ENCODE measurements around the gene TMEM272.

The TMEM272 gene

DNA sequence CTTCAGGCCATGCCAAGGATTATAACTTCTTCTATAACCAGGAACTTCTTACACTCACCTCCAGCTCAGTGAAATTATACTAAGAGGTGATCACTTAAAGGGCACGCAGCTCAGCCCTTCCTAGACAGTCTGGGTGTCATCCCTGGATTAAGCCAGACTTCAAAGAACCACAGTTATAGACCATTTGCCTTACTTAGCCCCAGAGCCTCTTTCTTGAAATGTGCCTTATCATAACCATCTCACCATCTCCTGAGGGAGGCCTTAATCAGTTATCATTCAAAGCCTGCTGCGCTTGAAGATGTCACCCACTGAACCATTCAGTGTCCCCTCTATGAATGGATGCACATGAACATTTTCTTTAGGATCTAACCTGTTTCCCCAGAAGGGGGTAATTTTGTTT, 30.9 kb downstream of the TMEM272 start:
- no peaks in the 10 kb centered on the region for H3K9me3 Mint-ChIP-seq
- no peak overlapping the region for H3K4me3 Mint-ChIP-seq
- TF ChIP-seq, protein P1, sequence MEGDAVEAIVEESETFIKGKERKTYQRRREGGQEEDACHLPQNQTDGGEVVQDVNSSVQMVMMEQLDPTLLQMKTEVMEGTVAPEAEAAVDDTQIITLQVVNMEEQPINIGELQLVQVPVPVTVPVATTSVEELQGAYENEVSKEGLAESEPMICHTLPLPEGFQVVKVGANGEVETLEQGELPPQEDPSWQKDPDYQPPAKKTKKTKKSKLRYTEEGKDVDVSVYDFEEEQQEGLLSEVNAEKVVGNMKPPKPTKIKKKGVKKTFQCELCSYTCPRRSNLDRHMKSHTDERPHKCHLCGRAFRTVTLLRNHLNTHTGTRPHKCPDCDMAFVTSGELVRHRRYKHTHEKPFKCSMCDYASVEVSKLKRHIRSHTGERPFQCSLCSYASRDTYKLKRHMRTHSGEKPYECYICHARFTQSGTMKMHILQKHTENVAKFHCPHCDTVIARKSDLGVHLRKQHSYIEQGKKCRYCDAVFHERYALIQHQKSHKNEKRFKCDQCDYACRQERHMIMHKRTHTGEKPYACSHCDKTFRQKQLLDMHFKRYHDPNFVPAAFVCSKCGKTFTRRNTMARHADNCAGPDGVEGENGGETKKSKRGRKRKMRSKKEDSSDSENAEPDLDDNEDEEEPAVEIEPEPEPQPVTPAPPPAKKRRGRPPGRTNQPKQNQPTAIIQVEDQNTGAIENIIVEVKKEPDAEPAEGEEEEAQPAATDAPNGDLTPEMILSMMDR (IDR thresholded peaks at IDR 0.05; ENCODE audit: unreplicated experiment in 3 of 3) = no peak
- H3K4me1 Mint-ChIP-seq = peaks cover 6% of the 10 kb centered on the region
- H3K36me3 Mint-ChIP-seq (ENCODE audit: low read depth) = no peaks in the 10 kb centered on the region
- peaks cover 17% of the 10 kb centered on the region for H3K27me3 Mint-ChIP-seq (ENCODE audit: low read depth)
- no peak overlapping the region for H3K27ac Mint-ChIP-seq

DNA sequence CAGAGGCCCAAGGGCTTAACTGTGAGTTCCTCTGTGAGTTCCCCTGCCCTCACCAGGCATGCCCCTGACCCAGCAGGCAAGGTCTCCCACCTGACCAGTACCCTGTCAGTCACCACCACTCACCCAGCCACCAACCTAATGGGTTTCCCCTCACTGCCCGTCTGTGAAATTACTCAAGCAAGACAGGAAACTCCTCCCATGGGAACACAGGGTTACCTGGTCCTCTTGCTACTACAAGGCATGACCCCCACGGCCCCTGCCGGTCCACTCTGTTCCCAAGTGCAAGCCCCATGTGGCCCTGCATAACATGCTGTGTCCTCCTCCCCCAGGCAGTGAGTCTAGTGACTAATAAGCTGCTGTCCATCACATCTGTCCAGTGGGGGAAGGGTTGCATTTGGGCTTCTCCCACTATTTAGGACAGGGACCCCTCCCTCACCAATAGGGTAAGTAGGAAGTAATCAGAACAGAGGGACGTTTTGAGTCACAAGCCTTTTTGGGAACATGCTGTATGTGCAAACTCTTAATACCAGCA, 33.0 kb downstream of the TMEM272 start:
- Mint-ChIP-seq H3K27me3 (ENCODE audit: low read depth) (peaks cover 13% of the 10 kb centered on the region), H3K9me3 (no peaks in the 10 kb centered on the region), H3K27ac (no peak overlapping the region), H3K4me3 (no peak overlapping the region), H3K36me3 (ENCODE audit: low read depth) (no peaks in the 10 kb centered on the region), H3K4me1 (peaks cover 6% of the 10 kb centered on the region)
- TF ChIP-seq, protein P1 (IDR thresholded peaks at IDR 0.05; ENCODE audit: unreplicated experiment in 3 of 3) = no peak

DNA sequence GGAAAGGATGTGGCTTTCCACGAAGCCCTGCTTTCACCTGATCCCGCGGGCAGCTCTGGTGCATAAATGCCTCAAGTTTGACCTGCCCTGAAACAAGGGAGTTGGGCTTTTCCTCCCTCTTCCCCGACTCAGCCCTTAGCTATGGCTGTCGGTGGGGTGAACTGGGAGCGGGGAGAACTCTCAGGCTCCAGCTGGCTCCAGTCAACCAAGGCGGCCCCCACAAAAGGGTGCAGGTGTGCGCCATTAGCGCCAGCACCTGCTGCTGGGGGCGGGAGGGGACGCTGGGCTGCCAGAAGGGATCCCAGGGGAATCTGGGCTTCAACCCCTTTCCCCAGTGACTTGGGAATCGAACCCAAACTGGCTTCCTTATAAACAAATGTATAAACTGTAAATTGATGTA, 33.9 kb downstream of the TMEM272 start:
- TF ChIP-seq, protein P1 (IDR thresholded peaks at IDR 0.05; ENCODE audit: unreplicated experiment in 3 of 3) = no peak
- peaks cover 6% of the 10 kb centered on the region for H3K4me1 Mint-ChIP-seq
- no peaks in the 10 kb centered on the region for H3K9me3 Mint-ChIP-seq
- H3K27me3 Mint-ChIP-seq (ENCODE audit: low read depth) = peaks cover 9% of the 10 kb centered on the region
- H3K27ac Mint-ChIP-seq = no peak overlapping the region
- H3K4me3 Mint-ChIP-seq = no peak overlapping the region
- no peaks in the 10 kb centered on the region for H3K36me3 Mint-ChIP-seq (ENCODE audit: low read depth)

DNA sequence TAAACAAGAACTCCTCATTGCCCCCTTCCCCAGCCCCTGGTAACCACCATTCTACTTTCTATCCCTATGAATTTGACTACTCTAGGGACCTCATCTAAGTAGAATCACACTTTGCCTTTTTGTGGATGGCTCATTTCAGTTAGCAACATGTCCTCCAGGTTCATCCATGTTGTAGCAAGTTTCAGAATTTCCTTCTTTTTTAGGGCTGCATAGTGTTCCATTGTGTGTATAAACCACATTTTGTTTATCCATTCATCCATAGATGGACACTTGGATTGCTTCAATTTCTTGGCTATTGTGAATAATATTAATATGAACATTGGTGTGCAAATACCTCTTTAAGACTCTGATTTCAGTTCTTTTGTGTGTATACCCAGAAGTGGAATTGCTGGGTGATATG, 36.2 kb downstream of the TMEM272 start:
- TF ChIP-seq, protein P1 (IDR thresholded peaks at IDR 0.05; ENCODE audit: unreplicated experiment in 3 of 3) = no peak
- Mint-ChIP-seq H3K4me3 (no peak overlapping the region), H3K27ac (no peak overlapping the region), H3K4me1 (peaks cover 13% of the 10 kb centered on the region), H3K36me3 (ENCODE audit: low read depth) (no peaks in the 10 kb centered on the region), H3K27me3 (ENCODE audit: low read depth) (peaks cover 8% of the 10 kb centered on the region), H3K9me3 (no peaks in the 10 kb centered on the region)

DNA sequence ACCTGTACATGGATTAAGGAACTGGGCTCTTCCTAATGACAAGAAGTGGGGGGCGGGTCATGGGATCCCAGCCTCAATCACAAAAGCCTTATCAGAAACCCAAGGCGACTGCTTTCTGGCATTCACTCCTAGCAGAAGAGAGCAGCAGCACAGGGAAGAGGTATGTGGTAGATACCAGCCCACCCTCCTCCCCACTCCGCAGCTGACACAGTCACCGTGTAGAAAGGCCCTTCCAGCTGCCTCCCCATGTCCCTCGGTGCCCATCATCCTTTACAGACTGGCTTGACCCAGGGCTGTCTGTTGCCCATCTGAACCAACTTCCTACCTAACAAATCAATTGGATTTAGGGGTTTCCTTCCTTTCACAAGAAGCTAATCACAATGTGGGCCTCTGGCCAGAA, 37.9 kb downstream of the TMEM272 start:
- TF ChIP-seq, protein P1 (IDR thresholded peaks at IDR 0.05; ENCODE audit: unreplicated experiment in 3 of 3) = no peak
- peak overlapping the region in 1 of 3 experiments; percentile 21 for H3K4me3 Mint-ChIP-seq
- H3K27ac Mint-ChIP-seq = no peak overlapping the region
- H3K27me3 Mint-ChIP-seq (ENCODE audit: low read depth) = peaks cover 8% of the 10 kb centered on the region
- H3K4me1 Mint-ChIP-seq = peaks cover 17% of the 10 kb centered on the region
- no peaks in the 10 kb centered on the region for H3K36me3 Mint-ChIP-seq (ENCODE audit: low read depth)
- no peaks in the 10 kb centered on the region for H3K9me3 Mint-ChIP-seq

DNA sequence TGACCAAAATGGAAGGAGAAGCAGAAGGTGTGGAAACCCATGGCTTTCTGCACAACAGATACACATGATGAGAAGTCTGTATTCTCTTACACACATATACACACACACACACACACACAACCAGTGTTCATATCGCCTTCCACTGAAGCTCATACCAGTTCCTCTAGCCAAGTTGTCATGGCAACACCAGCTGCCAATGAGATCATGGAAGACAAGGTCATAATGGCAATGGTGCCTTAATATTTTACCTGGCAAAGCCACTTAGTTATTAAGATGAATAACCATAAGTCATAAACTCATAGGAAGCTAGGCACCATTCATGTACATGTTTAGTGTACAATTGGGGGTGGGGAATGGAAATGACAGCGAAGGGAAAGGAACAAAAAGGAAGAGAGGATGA, 38.4 kb downstream of the TMEM272 start:
- no peaks in the 10 kb centered on the region for H3K36me3 Mint-ChIP-seq (ENCODE audit: low read depth)
- no peaks in the 10 kb centered on the region for H3K9me3 Mint-ChIP-seq
- peak overlapping the region in 2 of 3 experiments; percentile 21 to 26 for H3K4me3 Mint-ChIP-seq
- TF ChIP-seq, protein P1 (IDR thresholded peaks at IDR 0.05; ENCODE audit: unreplicated experiment in 3 of 3) = no peak
- H3K4me1 Mint-ChIP-seq = peaks cover 17% of the 10 kb centered on the region
- H3K27ac Mint-ChIP-seq = peak overlapping the region in 2 of 3 experiments; percentile 7 to 42
- H3K27me3 Mint-ChIP-seq (ENCODE audit: low read depth) = peaks cover 8% of the 10 kb centered on the region

Data from nephron (organoid).